SU-DHL-6 (cell line): Measurements from ENCODE around the gene KCNG1.

Experiments used
- H2AFZ ChIP-seq: fragments of 200-600 bp; sonication (generic); 2 replicates; pipeline ENCODE4 v1.6.1; 2014; ENCODE audit warnings: low read depth, mild to moderate bottlenecking, moderate library complexity, mixed read lengths, antibody characterized with exemption, low read length; ENCODE audit not compliant: severe bottlenecking
- H3F3A ChIP-seq: fragments of 200-600 bp; shearing (Covaris generic); 2 replicates; pipeline ENCODE4 v1.6.0; 2016; ENCODE audit warnings: antibody characterized with exemption, mild to moderate bottlenecking; ENCODE audit not compliant: insufficient read depth
- H3K27ac ChIP-seq: fragments of 200-600 bp; sonication (generic); 2 replicates; pipeline ENCODE4 v1.5.1; 2016; ENCODE audit warnings: low read depth, mild to moderate bottlenecking, low read length, moderate library complexity, mixed read lengths
- H3K27me3 ChIP-seq: fragments of 200-600 bp; sonication (generic), shearing (Covaris generic); 2 replicates; pipeline ENCODE4 v1.6.0; 2014; ENCODE audit warnings: mild to moderate bottlenecking, low read length
- H3K36me3 ChIP-seq: fragments of 200-600 bp; sonication (generic); 2 replicates; pipeline ENCODE4 v1.6.1; 2014; ENCODE audit warnings: mild to moderate bottlenecking, low read length, mixed read lengths
- H3K4me2 ChIP-seq: fragments of 300-600, 200-600 bp; shearing (Covaris generic), sonication (generic); 2 replicates; pipeline ENCODE4 v1.6.0; 2014; ENCODE audit warnings: low read length, low read depth, mild to moderate bottlenecking; ENCODE audit not compliant: poor library complexity, severe bottlenecking
- H3K4me3 ChIP-seq: fragments of 200-600 bp; sonication (generic); 2 replicates; pipeline ENCODE4 v1.5.1; 2014; ENCODE audit warnings: antibody characterized with exemption, low read length, mild to moderate bottlenecking, mixed read lengths; ENCODE audit not compliant: insufficient read depth, poor library complexity, severe bottlenecking
- H3K79me2 ChIP-seq: fragments of 200-600 bp; sonication (generic); 2 replicates; pipeline ENCODE4 v1.6.1; 2014; ENCODE audit warnings: mild to moderate bottlenecking, low read length, moderate library complexity; ENCODE audit not compliant: insufficient read depth
- H3K9ac ChIP-seq: fragments of 200-600 bp; sonication (generic); 2 replicates; pipeline ENCODE4 v1.7.0; 2014; ENCODE audit warnings: mild to moderate bottlenecking, low read length
- H3K9me2 ChIP-seq: fragments of 200-600 bp; sonication (generic); replicated peaks from 2 replicates; pipeline ENCODE4 v1.6.1; 2014; ENCODE audit warnings: low read length; ENCODE audit not compliant: insufficient read depth
- H3K9me3 ChIP-seq: fragments of 200-600 bp; sonication (generic); 2 replicates; pipeline ENCODE4 v1.6.1; 2014; ENCODE audit warnings: low read length, mixed read lengths; ENCODE audit not compliant: insufficient read depth
- H4K20me1 ChIP-seq: fragments of 200-600 bp; sonication (generic); 2 replicates; pipeline ENCODE4 v1.6.1; 2014; ENCODE audit warnings: low read depth, mild to moderate bottlenecking, antibody characterized with exemption, low read length, moderate library complexity, mixed read lengths
- EZH2phosphoT487 ChIP-seq: fragments of 200-600 bp; sonication (generic), shearing (Covaris generic); conservative IDR thresholded peaks from 2 replicates; pipeline ENCODE4 v1.6.1; 2018; ENCODE audit warnings: mild to moderate bottlenecking, antibody characterized with exemption, low read length, moderate library complexity, mixed read lengths
- TF ChIP-seq, protein P1 (sequence below): fragments of 200-600 bp; sonication (generic); IDR thresholded peaks from one replicate; pipeline ENCODE4 v1.5.1; 2017; ENCODE audit warnings: antibody characterized with exemption, mild to moderate bottlenecking, low read length, moderate library complexity; ENCODE audit not compliant: insufficient read depth, poor library complexity, severe bottlenecking

Gene KCNG1

DNA sequence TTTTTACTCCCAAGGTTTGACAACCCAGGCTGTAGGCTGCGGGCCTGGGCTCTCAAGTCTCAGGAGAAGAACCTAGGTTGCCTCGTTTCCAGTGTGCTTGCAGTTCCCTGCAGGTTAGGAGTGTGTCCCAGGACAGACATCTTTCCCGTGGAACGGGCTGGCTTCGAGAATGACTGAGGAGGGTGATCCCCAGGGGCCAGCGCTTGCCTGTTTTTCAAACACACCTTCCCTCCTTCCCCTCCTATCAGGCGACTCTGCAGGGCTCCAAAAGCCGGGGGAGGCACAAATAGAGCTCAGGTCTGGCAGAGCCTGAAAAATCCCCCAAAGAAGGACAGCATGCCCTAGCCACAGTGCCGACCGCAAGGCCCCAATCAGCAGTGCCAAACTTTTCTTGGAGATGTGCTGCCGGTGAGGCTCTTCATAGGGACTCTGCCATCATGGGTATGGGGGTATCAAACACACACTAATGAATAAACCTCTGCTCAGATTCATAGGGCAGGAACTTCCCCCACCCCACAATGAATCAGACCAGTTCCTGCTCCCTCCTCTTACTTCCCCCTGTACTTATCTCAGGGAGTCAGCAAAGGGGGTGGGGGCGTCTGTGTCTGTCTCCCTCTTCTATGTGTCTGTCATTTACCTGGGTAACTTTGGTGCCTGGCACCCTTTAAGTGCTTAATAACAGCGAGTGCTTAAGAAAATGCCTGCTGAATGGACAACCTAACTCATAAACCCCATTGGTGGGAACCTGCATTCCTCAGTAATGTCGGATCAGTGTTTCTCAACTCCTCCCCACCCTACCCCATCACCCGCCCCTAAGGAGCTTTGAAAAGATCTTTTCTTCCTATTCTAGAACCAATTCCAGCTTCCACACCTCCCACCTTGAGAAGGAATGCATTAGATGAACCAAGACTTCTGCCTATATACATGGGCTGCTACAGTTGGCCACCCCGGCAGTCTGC lies 1.6 kb downstream of the KCNG1 start:
- no peak overlapping the region for H3K9ac ChIP-seq

DNA sequence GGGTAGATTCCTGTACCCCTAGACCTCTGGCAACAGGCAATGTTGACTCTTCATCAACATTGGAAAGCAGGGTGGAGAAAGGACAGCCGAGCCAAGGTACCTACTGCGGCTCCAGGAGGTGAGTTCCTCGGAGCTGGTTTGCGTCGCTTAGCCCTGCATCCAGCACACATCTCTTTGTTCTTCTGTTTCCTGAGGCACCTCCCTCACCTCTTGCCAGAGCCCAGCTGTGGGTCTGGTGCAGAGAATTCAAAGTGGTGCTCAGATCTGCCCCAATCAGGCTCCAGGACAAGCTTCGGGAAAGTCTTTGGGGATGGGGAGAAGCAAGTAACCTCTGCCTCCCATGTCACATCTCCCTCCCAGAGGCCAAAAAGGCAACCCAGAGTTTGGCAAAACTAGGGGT lies 2.2 kb downstream of the KCNG1 start:
- no peak overlapping the region for H3K4me2 ChIP-seq
- no peak overlapping the region for H3K9ac ChIP-seq

More for the DNA sequence above, 1.6 kb downstream of the KCNG1 start:
- Histone ChIP-seq H3K27me3 (no peaks in the 10 kb centered on the region), H3K9me2 (no peaks in the 10 kb centered on the region), H3K4me2 (no peak overlapping the region), H2AFZ (no peak overlapping the region), H3K36me3 (no peaks in the 10 kb centered on the region), H3F3A (no peaks in the 10 kb centered on the region), H3K79me2 (no peaks in the 10 kb centered on the region), H3K27ac (no peak overlapping the region), H3K4me3 (no peak overlapping the region), H3K9me3 (no peaks in the 10 kb centered on the region), H4K20me1 (no peaks in the 10 kb centered on the region)
- TF ChIP-seq, protein P1, sequence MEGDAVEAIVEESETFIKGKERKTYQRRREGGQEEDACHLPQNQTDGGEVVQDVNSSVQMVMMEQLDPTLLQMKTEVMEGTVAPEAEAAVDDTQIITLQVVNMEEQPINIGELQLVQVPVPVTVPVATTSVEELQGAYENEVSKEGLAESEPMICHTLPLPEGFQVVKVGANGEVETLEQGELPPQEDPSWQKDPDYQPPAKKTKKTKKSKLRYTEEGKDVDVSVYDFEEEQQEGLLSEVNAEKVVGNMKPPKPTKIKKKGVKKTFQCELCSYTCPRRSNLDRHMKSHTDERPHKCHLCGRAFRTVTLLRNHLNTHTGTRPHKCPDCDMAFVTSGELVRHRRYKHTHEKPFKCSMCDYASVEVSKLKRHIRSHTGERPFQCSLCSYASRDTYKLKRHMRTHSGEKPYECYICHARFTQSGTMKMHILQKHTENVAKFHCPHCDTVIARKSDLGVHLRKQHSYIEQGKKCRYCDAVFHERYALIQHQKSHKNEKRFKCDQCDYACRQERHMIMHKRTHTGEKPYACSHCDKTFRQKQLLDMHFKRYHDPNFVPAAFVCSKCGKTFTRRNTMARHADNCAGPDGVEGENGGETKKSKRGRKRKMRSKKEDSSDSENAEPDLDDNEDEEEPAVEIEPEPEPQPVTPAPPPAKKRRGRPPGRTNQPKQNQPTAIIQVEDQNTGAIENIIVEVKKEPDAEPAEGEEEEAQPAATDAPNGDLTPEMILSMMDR: no peak
- no peak for TF ChIP-seq EZH2phosphoT487

DNA sequence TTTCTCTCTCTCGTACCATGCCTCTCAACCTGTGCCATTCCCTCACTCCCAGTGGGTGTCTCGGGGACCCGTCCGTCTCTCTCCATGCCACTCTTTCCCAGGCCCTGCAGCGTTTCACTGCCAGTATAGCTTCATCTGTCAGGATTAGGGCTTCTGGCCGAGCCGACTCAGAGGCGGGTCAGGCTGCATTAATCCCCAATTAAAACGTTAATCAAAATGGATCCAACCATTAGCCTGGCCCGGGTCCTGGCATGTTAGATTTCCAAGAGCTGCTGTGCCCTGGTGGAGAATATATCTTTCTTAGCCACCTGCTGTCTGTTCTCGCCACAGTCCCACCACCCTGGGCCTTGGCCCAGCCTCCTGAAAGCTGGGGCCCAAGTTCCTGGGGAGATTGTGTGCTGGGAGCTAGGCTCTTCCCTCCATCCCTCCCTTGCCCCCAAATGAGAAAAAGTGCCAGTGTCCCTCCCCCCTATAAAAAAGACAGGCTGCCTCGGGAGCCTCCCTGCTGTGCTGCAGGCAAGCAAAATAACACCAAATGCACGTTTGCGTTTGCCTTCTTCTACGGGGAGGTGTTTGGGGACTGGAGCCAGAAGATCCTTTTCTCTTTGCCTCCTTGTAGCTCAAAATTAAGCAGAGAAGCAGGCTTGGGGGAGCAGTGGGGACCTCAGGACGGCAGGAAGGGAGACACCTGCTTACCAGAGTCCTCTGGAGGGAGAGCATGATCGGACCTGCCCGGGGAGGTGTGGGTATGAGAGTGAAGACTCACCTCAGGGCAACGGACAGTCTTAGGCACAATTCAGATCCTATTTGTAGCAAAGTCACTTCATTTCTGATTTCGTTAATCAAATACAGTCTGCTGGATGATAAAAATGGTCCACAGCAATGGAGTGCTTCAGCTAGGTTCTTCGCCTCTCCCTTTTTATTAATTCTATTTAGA lies 3.0 kb downstream of the KCNG1 start:
- Histone ChIP-seq H3K4me2 (no peak overlapping the region), H3K9me2 (no peaks in the 10 kb centered on the region), H3K9ac (no peak overlapping the region), H2AFZ (no peak overlapping the region), H3K27me3 (no peaks in the 10 kb centered on the region), H3K27ac (no peak overlapping the region), H3K36me3 (no peaks in the 10 kb centered on the region), H3K79me2 (no peaks in the 10 kb centered on the region), H3K4me3 (no peak overlapping the region), H3F3A (no peaks in the 10 kb centered on the region), H3K9me3 (no peaks in the 10 kb centered on the region), H4K20me1 (no peaks in the 10 kb centered on the region)
- TF ChIP-seq EZH2phosphoT487: no peak
- TF ChIP-seq, protein P1: no peak

More for the DNA sequence above, 2.2 kb downstream of the KCNG1 start:
- no peaks in the 10 kb centered on the region for H3K9me2 ChIP-seq
- H3K27me3 ChIP-seq: no peaks in the 10 kb centered on the region
- TF ChIP-seq, protein P1: no peak
- TF ChIP-seq EZH2phosphoT487: no peak
- H3K27ac ChIP-seq: no peak overlapping the region
- H3K36me3 ChIP-seq: no peaks in the 10 kb centered on the region
- no peaks in the 10 kb centered on the region for H3F3A ChIP-seq
- no peaks in the 10 kb centered on the region for H4K20me1 ChIP-seq
- no peaks in the 10 kb centered on the region for H3K79me2 ChIP-seq
- H3K9me3 ChIP-seq: no peaks in the 10 kb centered on the region
- H2AFZ ChIP-seq: no peak overlapping the region
- no peak overlapping the region for H3K4me3 ChIP-seq
